ENCODE measurements around the gene CACNA1A. TPM values are rescaled to one million over a fixed set of nuclear protein-coding genes. Genes with fewer than 3 reads are reported as not detected.

CACNA1A gene
- total and polyA plus RNA-seq, 2 experiments from 2014 or later: 2.0 TPM

DNA sequence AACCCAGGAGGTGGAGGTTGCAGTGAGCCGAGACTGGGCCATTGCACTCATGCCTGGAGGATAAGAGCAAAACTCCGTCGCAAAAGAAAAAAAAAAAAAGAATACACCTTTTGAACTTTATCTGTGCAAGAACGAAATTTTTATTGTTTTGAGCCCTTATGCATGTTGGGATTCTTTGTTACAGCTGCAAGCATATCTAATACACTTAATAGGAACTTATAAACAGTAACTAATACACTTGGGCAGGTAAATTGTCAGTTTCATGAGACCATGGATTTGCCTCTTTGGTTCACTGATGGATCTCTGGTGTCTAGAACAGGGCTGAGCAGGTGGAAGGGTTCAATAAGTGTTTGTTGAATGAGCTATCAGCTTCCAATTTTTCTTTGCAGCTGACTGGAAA is 108.1 kb downstream of the CACNA1A start:
- DNase-seq (ENCODE audit: low spot score): no peak
- Histone ChIP-seq H3K4me3 (no peak overlapping the region), H3K9me3 (ENCODE audit: low read depth) (no peaks in the 10 kb centered on the region), H3K27ac (no peak overlapping the region), H4K20me1 (ENCODE audit: insufficient read depth, poor library complexity, severe bottlenecking) (no peaks in the 10 kb centered on the region), H3K36me3 (replicated peaks; ENCODE audit: insufficient read depth, low read depth) (no peaks in the 10 kb centered on the region), H3K9me2 (replicated peaks; ENCODE audit: insufficient read depth) (no peaks in the 10 kb centered on the region), H2AFZ (no peak overlapping the region), H3K4me2 (no peak overlapping the region), H3K27me3 (peaks cover 4% of the 10 kb centered on the region), H3K4me1 (ENCODE audit: insufficient read depth) (no peaks in the 10 kb centered on the region), H3K79me2 (no peaks in the 10 kb centered on the region)
- 86% methylated on average over 4 of the region's 4 CpGs for WGBS (ENCODE audit: low lambda C conversion rate, missing lambda C conversion rate)
- TF ChIP-seq EZH2phosphoT487 (IDR thresholded peaks at IDR 0.05; ENCODE audit: low read depth, severe bottlenecking, unreplicated experiment): no peak
- TF ChIP-seq EZH2 (IDR thresholded peaks at IDR 0.05; ENCODE audit: borderline replicate concordance): no peak
- TF ChIP-seq, protein P1, sequence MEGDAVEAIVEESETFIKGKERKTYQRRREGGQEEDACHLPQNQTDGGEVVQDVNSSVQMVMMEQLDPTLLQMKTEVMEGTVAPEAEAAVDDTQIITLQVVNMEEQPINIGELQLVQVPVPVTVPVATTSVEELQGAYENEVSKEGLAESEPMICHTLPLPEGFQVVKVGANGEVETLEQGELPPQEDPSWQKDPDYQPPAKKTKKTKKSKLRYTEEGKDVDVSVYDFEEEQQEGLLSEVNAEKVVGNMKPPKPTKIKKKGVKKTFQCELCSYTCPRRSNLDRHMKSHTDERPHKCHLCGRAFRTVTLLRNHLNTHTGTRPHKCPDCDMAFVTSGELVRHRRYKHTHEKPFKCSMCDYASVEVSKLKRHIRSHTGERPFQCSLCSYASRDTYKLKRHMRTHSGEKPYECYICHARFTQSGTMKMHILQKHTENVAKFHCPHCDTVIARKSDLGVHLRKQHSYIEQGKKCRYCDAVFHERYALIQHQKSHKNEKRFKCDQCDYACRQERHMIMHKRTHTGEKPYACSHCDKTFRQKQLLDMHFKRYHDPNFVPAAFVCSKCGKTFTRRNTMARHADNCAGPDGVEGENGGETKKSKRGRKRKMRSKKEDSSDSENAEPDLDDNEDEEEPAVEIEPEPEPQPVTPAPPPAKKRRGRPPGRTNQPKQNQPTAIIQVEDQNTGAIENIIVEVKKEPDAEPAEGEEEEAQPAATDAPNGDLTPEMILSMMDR (IDR thresholded peaks at IDR 0.05; ENCODE audit: poor library complexity): no peak

DNA sequence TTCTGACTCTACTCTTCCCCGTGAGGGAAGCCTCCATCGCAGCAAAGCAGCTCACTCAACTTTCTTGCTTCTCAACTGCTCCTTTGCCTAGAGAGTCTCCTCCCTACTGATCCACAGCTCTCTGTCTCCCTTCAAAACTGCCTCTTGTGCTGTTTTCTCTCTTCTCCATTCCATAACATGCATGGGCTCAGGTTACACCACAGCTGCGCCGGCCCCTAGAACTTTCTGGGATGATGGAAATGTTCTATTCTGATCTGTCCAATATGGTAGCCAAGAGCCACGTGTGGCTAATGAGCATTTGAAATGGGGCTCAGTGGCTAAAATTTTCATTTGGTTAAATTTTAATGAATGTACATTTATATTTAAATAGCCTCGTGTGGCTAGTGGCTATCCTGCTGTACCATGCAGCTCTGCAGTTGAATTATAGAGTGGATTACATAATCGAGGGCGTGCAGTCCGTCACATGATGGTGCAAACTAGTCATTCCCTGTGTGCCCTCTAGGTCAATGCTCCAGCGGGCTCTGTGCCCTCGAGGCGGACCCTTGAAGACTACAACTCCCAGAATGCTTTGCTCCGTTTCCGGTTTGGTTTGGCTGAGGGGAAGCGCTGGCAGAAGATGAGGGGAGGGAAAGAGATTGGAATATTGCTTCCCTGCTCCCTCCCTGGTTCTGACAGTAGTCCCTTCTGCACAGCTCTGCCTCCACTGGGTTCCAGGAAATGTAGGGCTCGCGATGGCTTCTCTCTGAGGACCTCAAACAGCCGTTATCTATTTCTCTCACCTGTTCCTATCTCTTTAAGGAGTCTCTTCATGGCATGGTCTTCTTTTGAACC is 109.8 kb downstream of the CACNA1A start:
- H3K79me2 ChIP-seq: no peaks in the 10 kb centered on the region
- H3K27me3 ChIP-seq: peaks cover 16% of the 10 kb centered on the region
- no peaks in the 10 kb centered on the region for H4K20me1 ChIP-seq (ENCODE audit: insufficient read depth, poor library complexity, severe bottlenecking)
- H3K4me3 ChIP-seq: no peak overlapping the region
- WGBS (ENCODE audit: low lambda C conversion rate, missing lambda C conversion rate): 33% methylated on average over 18 of the region's 18 CpGs
- H3K36me3 ChIP-seq (replicated peaks; ENCODE audit: insufficient read depth, low read depth): no peaks in the 10 kb centered on the region
- H3K9me2 ChIP-seq (replicated peaks; ENCODE audit: insufficient read depth): no peaks in the 10 kb centered on the region
- peak overlapping the region; percentile 25 for H2AFZ ChIP-seq
- peak; percentile 61 for DNase-seq (ENCODE audit: low spot score)
- H3K4me1 ChIP-seq (ENCODE audit: insufficient read depth): no peaks in the 10 kb centered on the region
- TF ChIP-seq EZH2 (IDR thresholded peaks at IDR 0.05; ENCODE audit: borderline replicate concordance) (no peak), EZH2phosphoT487 (IDR thresholded peaks at IDR 0.05; ENCODE audit: low read depth, severe bottlenecking, unreplicated experiment) (no peak)
- TF ChIP-seq, protein P1 (IDR thresholded peaks at IDR 0.05; ENCODE audit: poor library complexity): no peak
- H3K9me3 ChIP-seq (ENCODE audit: low read depth): no peaks in the 10 kb centered on the region
- peak overlapping the region; percentile 64 for H3K4me2 ChIP-seq
- H3K27ac ChIP-seq: no peak overlapping the region

- no peak for DNase-seq (ENCODE audit: low spot score)
- 75% methylated on average over 4 of the region's 4 CpGs for WGBS (ENCODE audit: low lambda C conversion rate, missing lambda C conversion rate)
Measured at GRCh38 chr19:13382633-13382938, 123.7 kb downstream of the CACNA1A start.

More at GRCh38 chr19:13382633-13382938, 123.7 kb downstream of the CACNA1A start:
- Histone ChIP-seq H3K4me1 (ENCODE audit: insufficient read depth) (no peaks in the 10 kb centered on the region), H4K20me1 (ENCODE audit: insufficient read depth, poor library complexity, severe bottlenecking) (no peaks in the 10 kb centered on the region), H3K4me2 (no peak overlapping the region), H3K27me3 (no peaks in the 10 kb centered on the region), H2AFZ (no peak overlapping the region), H3K36me3 (replicated peaks; ENCODE audit: insufficient read depth, low read depth) (no peaks in the 10 kb centered on the region), H3K9me2 (replicated peaks; ENCODE audit: insufficient read depth) (no peaks in the 10 kb centered on the region), H3K27ac (no peak overlapping the region), H3K79me2 (no peaks in the 10 kb centered on the region), H3K4me3 (no peak overlapping the region), H3K9me3 (ENCODE audit: low read depth) (no peaks in the 10 kb centered on the region)
- TF ChIP-seq EZH2phosphoT487 (IDR thresholded peaks at IDR 0.05; ENCODE audit: low read depth, severe bottlenecking, unreplicated experiment) (no peak), EZH2 (IDR thresholded peaks at IDR 0.05; ENCODE audit: borderline replicate concordance) (no peak)
- TF ChIP-seq, protein P1 (IDR thresholded peaks at IDR 0.05; ENCODE audit: poor library complexity): no peak
